Upper lobe of left lung (tissue), 4 donors: Measurements from ENCODE around the gene PABPN1L.

ENCODE experiments used
- CTCF ChIP-seq, 6 experiments: fragments of 450-650 bp in 4 of 6; fragments of 200-600 bp in 2 of 6; sonication (generic) in 2 of 6; IDR thresholded peaks; one replicate each; pipeline ENCODE4 v1.5.1; 2016 to 2019; ENCODE audit warnings: antibody characterized with exemption in 6 of 6
- EP300 ChIP-seq, 4 donors: sonication (generic); formaldehyde crosslinking; IDR thresholded peaks; one replicate each; pipeline ENCODE4 v1.5.1; 2017; ENCODE audit warnings: antibody characterized with exemption in 4 of 4, control low read depth in 2 of 4
- POLR2A ChIP-seq, 4 donors: fragments of 450-650 bp; IDR thresholded peaks; one replicate each; pipeline ENCODE4 v1.5.1; 2016 to 2017; ENCODE audit warnings: antibody characterized with exemption in 4 of 4, mild to moderate bottlenecking in 2 of 4
- POLR2AphosphoS5 ChIP-seq, 2 donors: sonication (generic); formaldehyde crosslinking; IDR thresholded peaks; one replicate each; pipeline ENCODE4 v1.5.1; 2017; ENCODE audit warnings: antibody characterized with exemption in 2 of 2

GRCh38 chr16:88815901-88816589 is 50.4 kb downstream of the PABPN1L start:
- TF ChIP-seq POLR2AphosphoS5 (IDR thresholded peaks at IDR 0.05) (no peak), CTCF (IDR thresholded peaks at IDR 0.05) (peak; percentile 62 to 84 (median 69)), EP300 (IDR thresholded peaks at IDR 0.05) (no peak), POLR2A (IDR thresholded peaks at IDR 0.05) (no peak)
